Uterus (tissue), 4 donors: ENCODE results near the gene WNT5B. TPM values are rescaled to one million over a fixed set of nuclear protein-coding genes. Genes with fewer than 3 reads are reported as not detected.

Source experiments
- DNase-seq, 2 donors: peaks; one replicate each; pipeline ENCODE4 v3.0.0-alpha.2; 2019 to 2020
- H3K27ac ChIP-seq, 2 donors: fragments of 200-600 bp; sonication (generic); 1 replicate in 1 of 2; 2 replicates in 1 of 2; pipeline ENCODE4 v1.5.1; 2016 to 2018
- H3K27me3 ChIP-seq, 2 donors: fragments of 200-600 bp; sonication (generic); one replicate each; pipeline ENCODE4 v1.5.1; 2018 to 2019; ENCODE audit warnings: control low read depth in 1 of 2
- H3K36me3 ChIP-seq, 2 donors: fragments of 200-600 bp; sonication (generic); one replicate each; pipeline ENCODE4 v1.5.1; 2019; ENCODE audit warnings: control low read depth in 1 of 2
- H3K4me1 ChIP-seq, 2 donors: fragments of 200-600 bp; sonication (generic); one replicate each; pipeline ENCODE4 v1.5.1; 2018 to 2019; ENCODE audit warnings: control low read depth in 1 of 2
- H3K4me3 ChIP-seq, 2 donors: fragments of 200-600 bp; sonication (generic); 1 replicate in 1 of 2; 2 replicates in 1 of 2; pipeline ENCODE4 v1.5.1; 2018 to 2019; ENCODE audit warnings: mild to moderate bottlenecking in 1 of 2
- H3K9me3 ChIP-seq, 2 donors: fragments of 200-600 bp; sonication (generic); one replicate each; pipeline ENCODE4 v1.5.1; 2019; ENCODE audit warnings: control low read depth in 1 of 2
- CTCF ChIP-seq, 4 experiments: fragments of 200-600 bp in 2 of 4; fragments of 450-650 bp in 2 of 4; sonication (generic) in 2 of 4; IDR thresholded peaks; one replicate each; pipeline ENCODE4 v1.5.1; 2016 to 2019; ENCODE audit warnings: antibody characterized with exemption in 4 of 4, mild to moderate bottlenecking in 2 of 4, moderate library complexity in 1 of 4
- POLR2A ChIP-seq, 2 donors: fragments of 450-650 bp; IDR thresholded peaks; one replicate each; pipeline ENCODE4 v1.6.1; 2016; ENCODE audit warnings: antibody characterized with exemption in 2 of 2, mild to moderate bottlenecking in 1 of 2, moderate library complexity in 1 of 2
- intact Hi-C: fragments of 100-400 bp; cut with DNase I; formaldehyde crosslinking; loops from one replicate; pipeline ENCODE4 v1.15.1; 2023; ENCODE audit warnings: low total_unique reads
- total RNA-seq, 4 donors: library from RNA; depleted of rRNA in 3 of 4; stranded (reverse); fragments of >200 nt in 3 of 4; gene quantifications; one replicate each; pipeline versions ENCODE4 v1.1.0 to v1.2.4, GENCODE V29; 2014 to 2023
- donor health status: DM: yes; HTN: yes; CAD: no.

WNT5B gene
- total RNA-seq, 4 donors from 2014 or later = 5.9 to 20.9 (median 7.2) TPM; not detected in 1

- Histone ChIP-seq H3K36me3 (no peaks in the 10 kb centered on the region), H3K27ac (no peak overlapping the region), H3K4me1 (no peaks in the 10 kb centered on the region), H3K27me3 (no peaks in the 10 kb centered on the region), H3K4me3 (no peak overlapping the region), H3K9me3 (no peaks in the 10 kb centered on the region)
- TF ChIP-seq POLR2A (IDR thresholded peaks at IDR 0.05) = no peak
- TF ChIP-seq CTCF (IDR thresholded peaks at IDR 0.05) = no peak
- intact Hi-C loops = no loop called here
- DNase-seq = no peak
These were observed 12.6 kb upstream of the WNT5B start for GRCh38 chr12:1616233-1617066.

GRCh38 chr12:1618489-1618888 is 10.5 kb upstream of the WNT5B start:
- no peak overlapping the region for H3K4me3 ChIP-seq
- TF ChIP-seq POLR2A (IDR thresholded peaks at IDR 0.05) (no peak), CTCF (IDR thresholded peaks at IDR 0.05) (no peak)
- H3K4me1 ChIP-seq = no peaks in the 10 kb centered on the region
- intact Hi-C loops = no loop called here
- DNase-seq = no peak
- no peaks in the 10 kb centered on the region for H3K27me3 ChIP-seq
- no peaks in the 10 kb centered on the region for H3K9me3 ChIP-seq
- H3K27ac ChIP-seq = no peak overlapping the region
- no peaks in the 10 kb centered on the region for H3K36me3 ChIP-seq

- Histone ChIP-seq H3K27ac (no peak overlapping the region), H3K4me3 (no peak overlapping the region), H3K36me3 (no peaks in the 10 kb centered on the region), H3K27me3 (no peaks in the 10 kb centered on the region), H3K9me3 (no peaks in the 10 kb centered on the region), H3K4me1 (no peaks in the 10 kb centered on the region)
- intact Hi-C loops = no loop called here
- no peak for DNase-seq
- TF ChIP-seq CTCF (IDR thresholded peaks at IDR 0.05) (no peak), POLR2A (IDR thresholded peaks at IDR 0.05) (no peak)
These were observed 9.9 kb upstream of the WNT5B start for GRCh38 chr12:1619159-1619558.

GRCh38 chr12:1619587-1619986 is 9.4 kb upstream of the WNT5B start:
- no peaks in the 10 kb centered on the region for H3K4me1 ChIP-seq
- no peak overlapping the region for H3K4me3 ChIP-seq
- no peak for TF ChIP-seq CTCF (IDR thresholded peaks at IDR 0.05)
- no peak for TF ChIP-seq POLR2A (IDR thresholded peaks at IDR 0.05)
- no peaks in the 10 kb centered on the region for H3K36me3 ChIP-seq
- no peaks in the 10 kb centered on the region for H3K27me3 ChIP-seq
- intact Hi-C loops = no loop called here
- H3K27ac ChIP-seq = no peak overlapping the region
- no peaks in the 10 kb centered on the region for H3K9me3 ChIP-seq
- no peak for DNase-seq

- no peak overlapping the region for H3K4me3 ChIP-seq
- DNase-seq = no peak
- no peaks in the 10 kb centered on the region for H3K27me3 ChIP-seq
- intact Hi-C loops = no loop called here
- TF ChIP-seq CTCF (IDR thresholded peaks at IDR 0.05) (no peak), POLR2A (IDR thresholded peaks at IDR 0.05) (no peak)
- H3K27ac ChIP-seq = no peak overlapping the region
- H3K36me3 ChIP-seq = no peaks in the 10 kb centered on the region
- no peaks in the 10 kb centered on the region for H3K9me3 ChIP-seq
- no peaks in the 10 kb centered on the region for H3K4me1 ChIP-seq
These were observed 8.9 kb upstream of the WNT5B start for GRCh38 chr12:1620092-1620491.
